SK-N-SH (cell line): ENCODE measurements around the gene FBXW8. TPM values are rescaled to one million over a fixed set of nuclear protein-coding genes. Genes with fewer than 3 reads are reported as not detected.

Experiments
- CTCF ChIA-PET: fragments of 300-600, 350-600 bp; formaldehyde crosslinking; extraction: SDS; loops from one replicate; lab custom pipeline; 2021; lab: Yijun Ruan, JAX
- POLR2A ChIA-PET: fragments of 350-600 bp; sonication (Branson Sonifier 250); formaldehyde crosslinking; extraction: SDS; loops from one replicate; lab custom pipeline; 2020; ENCODE audit warnings: antibody characterized with exemption, inconsistent platforms; lab: Yijun Ruan, JAX
- DNase-seq: peaks from one replicate; pipeline ENCODE4 v3.0.0; 2012
- H2AFZ ChIP-seq: fragments of 200-600 bp; sonication (generic); 2 replicates; pipeline ENCODE4 v1.8.1; 2016; ENCODE audit warnings: antibody characterized with exemption, mild to moderate bottlenecking, low read depth
- H3F3A ChIP-seq: fragments of 200-600 bp; sonication (generic); replicated peaks from 2 replicates; pipeline ENCODE3; 2016; ENCODE audit warnings: antibody characterized with exemption, mild to moderate bottlenecking; ENCODE audit not compliant: insufficient read depth
- H3K27ac ChIP-seq, 2 experiments: fragments of 200-500 bp in 1 of 2; fragments of 200-600 bp in 1 of 2; sonication (Bioruptor generic) in 1 of 2; sonication (generic), shearing (Covaris generic) in 1 of 2; 2 replicates each; pipeline versions ENCODE4 v1.5.1 to v1.6.1; 2014 to 2016; ENCODE audit warnings: low read depth in 2 of 2, inconsistent platforms in 1 of 2, low read length in 1 of 2, mild to moderate bottlenecking in 1 of 2, mixed read lengths in 1 of 2
- H3K27me3 ChIP-seq: fragments of 200-600 bp; sonication (generic), shearing (Covaris generic); 2 replicates; pipeline ENCODE4 v1.6.1; 2016; ENCODE audit warnings: mixed run types; ENCODE audit not compliant: insufficient read depth
- H3K36me3 ChIP-seq, 2 experiments: fragments of 200-500 bp in 1 of 2; fragments of 200-600 bp in 1 of 2; sonication (Bioruptor generic) in 1 of 2; sonication (generic) in 1 of 2; replicated peaks in 1 of 2; 2 replicates each; pipeline versions ENCODE3 to v1.5.1; 2014 to 2016; ENCODE audit warnings: low read length in 1 of 2, mild to moderate bottlenecking in 1 of 2; ENCODE audit not compliant: insufficient read depth in 2 of 2, control insufficient read depth in 1 of 2
- H3K4me1 ChIP-seq, 2 experiments: fragments of 200-500 bp in 1 of 2; fragments of 200-600 bp in 1 of 2; sonication (Bioruptor generic) in 1 of 2; sonication (generic), shearing (Covaris generic) in 1 of 2; 2 replicates each; pipeline versions ENCODE4 v1.5.1 to v1.6.1; 2014 to 2016; ENCODE audit warnings: low read depth in 1 of 2, low read length in 1 of 2, mixed run types in 1 of 2; ENCODE audit not compliant: insufficient read depth in 2 of 2, control insufficient read depth in 1 of 2
- H3K4me2 ChIP-seq: fragments of 200-600 bp; sonication (generic), shearing (Covaris generic); 2 replicates; pipeline ENCODE4 v1.6.1; 2017; ENCODE audit warnings: mixed run types
- H3K4me3 ChIP-seq, 2 experiments: fragments of 200-500 bp in 1 of 2; fragments of 200-600 bp in 1 of 2; sonication (Bioruptor generic) in 1 of 2; sonication (generic), shearing (Covaris generic) in 1 of 2; 2 replicates each; pipeline versions ENCODE4 v1.5.1 to v1.8.1; 2014 to 2016; ENCODE audit warnings: low read depth in 2 of 2, inconsistent platforms in 1 of 2, low read length in 1 of 2, mild to moderate bottlenecking in 1 of 2, mixed read lengths in 1 of 2, moderate library complexity in 1 of 2
- H3K79me2 ChIP-seq: fragments of 200-600 bp; sonication (generic); 2 replicates; pipeline ENCODE4 v1.8.1; 2017; ENCODE audit warnings: mild to moderate bottlenecking; ENCODE audit not compliant: insufficient read depth
- H3K9ac ChIP-seq: fragments of 200-600 bp; sonication (generic); 2 replicates; pipeline ENCODE4 v1.6.1; 2017; ENCODE audit warnings: mixed run types
- H3K9me2 ChIP-seq: fragments of 200-600 bp; sonication (generic); 2 replicates; pipeline ENCODE4 v1.6.1; 2017; ENCODE audit warnings: mixed run types
- H3K9me3 ChIP-seq: fragments of 200-600 bp; sonication (generic); 2 replicates; pipeline ENCODE4 v1.6.1; 2017; ENCODE audit warnings: mixed run types, mild to moderate bottlenecking, moderate library complexity
- H4K20me1 ChIP-seq: fragments of 200-600 bp; sonication (generic); 2 replicates; pipeline ENCODE4 v1.6.1; 2017; ENCODE audit warnings: mild to moderate bottlenecking, mixed run types; ENCODE audit not compliant: insufficient read depth
- FOSL2 ChIP-seq: IDR thresholded peaks from 2 replicates; pipeline ENCODE4 v1.4.0; 2012; ENCODE audit warnings: low read depth, mild to moderate bottlenecking, moderate library complexity, borderline replicate concordance
- FOXM1 ChIP-seq: IDR thresholded peaks from 2 replicates; pipeline ENCODE4 v1.4.0; 2012; ENCODE audit warnings: low read depth, mild to moderate bottlenecking
- MEF2A ChIP-seq: IDR thresholded peaks from 2 replicates; pipeline ENCODE4 v1.4.0; 2012; ENCODE audit warnings: low read depth, borderline replicate concordance
- MXI1 ChIP-seq: IDR thresholded peaks from 2 replicates; pipeline ENCODE4 v1.6.1; 2012; ENCODE audit warnings: mild to moderate bottlenecking, low read depth, low read length, improper control_type of control experiment
- POLR2AphosphoS5 ChIP-seq: IDR thresholded peaks from 2 replicates; pipeline ENCODE4 v1.6.1; 2012; ENCODE audit warnings: low read depth, low read length
- SIN3A ChIP-seq: IDR thresholded peaks from 2 replicates; pipeline ENCODE4 v1.6.1; 2012; ENCODE audit warnings: low read depth, mild to moderate bottlenecking, low read length, moderate library complexity, borderline replicate concordance
- TCF12 ChIP-seq: IDR thresholded peaks from 2 replicates; pipeline ENCODE4 v1.4.0; 2012
- WGBS: methylation state at CpG from one replicate; pipeline ENCODE4 v1.1.6; 2017; ENCODE audit warnings: low lambda C conversion rate; 5-methylcytosine and 5-hydroxymethylcytosine counted together
- polyA plus RNA-seq, 3 experiments: library from polyadenylated mRNA; depleted of rRNA; stranded (reverse); fragments of >200 nt; gene quantifications; 2 replicates each; pipeline ENCODE4 v1.2.3, GENCODE V29; 2012
- TF ChIP-seq, protein P1 (sequence below): IDR thresholded peaks from 2 replicates; pipeline ENCODE4 v1.4.0; 2012; ENCODE audit warnings: low read depth
- TF ChIP-seq, protein P2 (sequence below): fragments of 150-350 bp; IDR thresholded peaks from 2 replicates; pipeline ENCODE4 v1.6.1; 2017; ENCODE audit warnings: antibody characterized with exemption, low read length, low read depth, borderline replicate concordance
- TF ChIP-seq, protein P3 (sequence below): IDR thresholded peaks from 2 replicates; pipeline ENCODE4 v1.4.0; 2012; ENCODE audit warnings: low read depth, borderline replicate concordance
- TF ChIP-seq, protein P4 (sequence below): fragments of 150-350 bp; IDR thresholded peaks from 2 replicates; pipeline ENCODE4 v1.6.1; 2016; ENCODE audit warnings: mild to moderate bottlenecking, low read depth, low read length

FBXW8 gene
- polyA plus RNA-seq, 1 of the 3 experiments (the other 2 are of a cell fraction), result 15.6 TPM

DNA sequence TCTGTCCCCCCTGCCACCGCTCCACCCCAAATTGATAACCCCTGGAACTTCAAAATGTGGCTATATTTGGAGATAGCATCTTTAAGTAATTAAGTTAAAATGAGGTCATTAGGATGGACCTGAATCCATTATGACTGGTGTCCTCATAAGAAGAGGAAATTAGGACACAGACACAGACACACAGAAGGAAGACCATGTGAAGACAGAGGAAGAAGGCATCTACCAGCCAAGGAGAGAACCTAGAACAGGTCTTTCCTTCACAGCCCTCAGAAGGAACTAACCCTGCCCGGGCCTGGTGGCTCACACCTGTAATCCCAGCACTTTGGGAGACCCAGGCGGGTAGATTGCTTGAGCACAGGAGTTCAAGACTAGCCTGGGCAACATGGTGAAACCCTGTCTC, 25.9 kb upstream of the FBXW8 start:
- 77% methylated on average over 3 of the region's 3 CpGs for WGBS
- H3K4me1 ChIP-seq, result peaks cover 0 to 5% of the 10 kb centered on the region in 2 experiments; a peak in 1 of 4 replicates
- H3K4me3 ChIP-seq, result no peak overlapping the region
- no peaks in the 10 kb centered on the region for H3K9me3 ChIP-seq
- H3K27me3 ChIP-seq, result peaks cover 28% of the 10 kb centered on the region
- H3K9ac ChIP-seq, result no peak overlapping the region
- no peaks in the 10 kb centered on the region for H3K79me2 ChIP-seq
- no peak overlapping the region for H3K4me2 ChIP-seq
- TF ChIP-seq, protein P1, sequence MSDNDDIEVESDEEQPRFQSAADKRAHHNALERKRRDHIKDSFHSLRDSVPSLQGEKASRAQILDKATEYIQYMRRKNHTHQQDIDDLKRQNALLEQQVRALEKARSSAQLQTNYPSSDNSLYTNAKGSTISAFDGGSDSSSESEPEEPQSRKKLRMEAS, result no peak
- no peaks in the 10 kb centered on the region for H3F3A ChIP-seq
- POLR2A ChIA-PET, result no interaction called here
- CTCF ChIA-PET, result no interaction called here
- 0 out of 2 replicates have a peak, but pooled peaks cover 6% of the 10 kb centered on the region for H4K20me1 ChIP-seq
- H3K36me3 ChIP-seq, result no peaks in the 10 kb centered on the region
- H2AFZ ChIP-seq, result no peak overlapping the region
- H3K27ac ChIP-seq, result no peak overlapping the region
- H3K9me2 ChIP-seq, result no peaks in the 10 kb centered on the region
- no peak for DNase-seq

DNA sequence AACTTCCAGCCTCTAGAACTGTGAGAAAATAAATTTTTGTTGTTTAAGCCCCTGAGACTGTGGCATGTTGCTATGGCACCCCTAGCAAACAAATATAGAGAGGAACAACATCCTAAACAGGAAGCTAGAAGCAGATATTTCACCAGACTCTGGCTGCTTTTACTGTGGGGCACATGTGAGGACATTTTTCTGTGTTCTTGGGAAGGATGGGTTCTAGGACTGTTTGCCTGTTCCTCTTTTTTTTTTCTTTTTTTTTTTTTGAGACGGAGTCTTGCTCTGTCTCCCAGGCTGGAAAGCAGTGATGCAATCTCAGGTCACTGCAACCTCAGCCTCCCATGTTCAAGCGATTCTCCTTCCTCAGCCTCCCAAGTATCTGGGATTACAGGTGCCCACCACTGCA, 25.3 kb upstream of the FBXW8 start:
- Histone ChIP-seq H2AFZ (no peak overlapping the region), H3K9me3 (no peaks in the 10 kb centered on the region), H3F3A (no peaks in the 10 kb centered on the region), H3K36me3 (no peaks in the 10 kb centered on the region), H3K9me2 (no peaks in the 10 kb centered on the region), H3K4me1 (peaks cover 0 to 3% of the 10 kb centered on the region in 2 experiments; a peak in 1 of 4 replicates), H3K27ac (no peak overlapping the region), H4K20me1 (0 out of 2 replicates have a peak, but pooled peaks cover 2% of the 10 kb centered on the region), H3K4me3 (no peak overlapping the region), H3K4me2 (no peak overlapping the region), H3K27me3 (peaks cover 22% of the 10 kb centered on the region), H3K79me2 (no peaks in the 10 kb centered on the region), H3K9ac (no peak overlapping the region)
- WGBS, result 77% methylated on average over 2 of the region's 2 CpGs
- TF ChIP-seq, protein P2, sequence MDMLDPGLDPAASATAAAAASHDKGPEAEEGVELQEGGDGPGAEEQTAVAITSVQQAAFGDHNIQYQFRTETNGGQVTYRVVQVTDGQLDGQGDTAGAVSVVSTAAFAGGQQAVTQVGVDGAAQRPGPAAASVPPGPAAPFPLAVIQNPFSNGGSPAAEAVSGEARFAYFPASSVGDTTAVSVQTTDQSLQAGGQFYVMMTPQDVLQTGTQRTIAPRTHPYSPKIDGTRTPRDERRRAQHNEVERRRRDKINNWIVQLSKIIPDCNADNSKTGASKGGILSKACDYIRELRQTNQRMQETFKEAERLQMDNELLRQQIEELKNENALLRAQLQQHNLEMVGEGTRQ, result no peak
- TF ChIP-seq FOSL2 (no peak), POLR2AphosphoS5 (no peak), SIN3A (no peak), FOXM1 (no peak), MEF2A (no peak), MXI1 (no peak), TCF12 (no peak)
- TF ChIP-seq, protein P3, sequence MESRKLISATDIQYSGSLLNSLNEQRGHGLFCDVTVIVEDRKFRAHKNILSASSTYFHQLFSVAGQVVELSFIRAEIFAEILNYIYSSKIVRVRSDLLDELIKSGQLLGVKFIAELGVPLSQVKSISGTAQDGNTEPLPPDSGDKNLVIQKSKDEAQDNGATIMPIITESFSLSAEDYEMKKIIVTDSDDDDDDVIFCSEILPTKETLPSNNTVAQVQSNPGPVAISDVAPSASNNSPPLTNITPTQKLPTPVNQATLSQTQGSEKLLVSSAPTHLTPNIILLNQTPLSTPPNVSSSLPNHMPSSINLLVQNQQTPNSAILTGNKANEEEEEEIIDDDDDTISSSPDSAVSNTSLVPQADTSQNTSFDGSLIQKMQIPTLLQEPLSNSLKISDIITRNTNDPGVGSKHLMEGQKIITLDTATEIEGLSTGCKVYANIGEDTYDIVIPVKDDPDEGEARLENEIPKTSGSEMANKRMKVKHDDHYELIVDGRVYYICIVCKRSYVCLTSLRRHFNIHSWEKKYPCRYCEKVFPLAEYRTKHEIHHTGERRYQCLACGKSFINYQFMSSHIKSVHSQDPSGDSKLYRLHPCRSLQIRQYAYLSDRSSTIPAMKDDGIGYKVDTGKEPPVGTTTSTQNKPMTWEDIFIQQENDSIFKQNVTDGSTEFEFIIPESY, result no peak
- TF ChIP-seq, protein P1, result no peak
- TF ChIP-seq, protein P4, sequence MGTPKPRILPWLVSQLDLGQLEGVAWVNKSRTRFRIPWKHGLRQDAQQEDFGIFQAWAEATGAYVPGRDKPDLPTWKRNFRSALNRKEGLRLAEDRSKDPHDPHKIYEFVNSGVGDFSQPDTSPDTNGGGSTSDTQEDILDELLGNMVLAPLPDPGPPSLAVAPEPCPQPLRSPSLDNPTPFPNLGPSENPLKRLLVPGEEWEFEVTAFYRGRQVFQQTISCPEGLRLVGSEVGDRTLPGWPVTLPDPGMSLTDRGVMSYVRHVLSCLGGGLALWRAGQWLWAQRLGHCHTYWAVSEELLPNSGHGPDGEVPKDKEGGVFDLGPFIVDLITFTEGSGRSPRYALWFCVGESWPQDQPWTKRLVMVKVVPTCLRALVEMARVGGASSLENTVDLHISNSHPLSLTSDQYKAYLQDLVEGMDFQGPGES, result no peak
- DNase-seq, result no peak
- POLR2A ChIA-PET, result no interaction called here
- CTCF ChIA-PET, result no interaction called here
